Peyer's patch (tissue), 4 donors: Measurements from ENCODE around the gene PALLD.

Experiments
- CTCF ChIP-seq, 6 experiments: fragments of 450-650 bp in 4 of 6; fragments of 200-600 bp in 2 of 6; sonication (generic) in 1 of 6; IDR thresholded peaks; one replicate each; pipeline ENCODE4 v1.5.1; 2017 to 2019; ENCODE audit warnings: antibody characterized with exemption in 6 of 6, mild to moderate bottlenecking in 3 of 6, moderate library complexity in 1 of 6
- POLR2A ChIP-seq, 2 donors: fragments of 450-650 bp; IDR thresholded peaks; one replicate each; pipeline ENCODE4 v1.5.1; 2017; ENCODE audit warnings: antibody characterized with exemption in 2 of 2, mild to moderate bottlenecking in 2 of 2, moderate library complexity in 2 of 2

- no peak for TF ChIP-seq CTCF (IDR thresholded peaks at IDR 0.05)
- no peak for TF ChIP-seq POLR2A (IDR thresholded peaks at IDR 0.05)
Observed at GRCh38 chr4:168796362-168797106, 299.7 kb downstream of the PALLD start.
